Smooth muscle cell of bladder (primary cell): Measurements from ENCODE around the gene MFAP3. TPM values are rescaled to one million over a fixed set of nuclear protein-coding genes. Genes with fewer than 3 reads are reported as not detected.

Experiments used
- total RNA-seq: library from RNA; depleted of rRNA; stranded (reverse); fragments of >200 nt; gene quantifications from 2 replicates; pipeline ENCODE4 v1.2.3, GENCODE V29; 2014

Gene MFAP3
- 46.5 and 47.5 TPM in 2 replicates for total RNA-seq

DNA sequence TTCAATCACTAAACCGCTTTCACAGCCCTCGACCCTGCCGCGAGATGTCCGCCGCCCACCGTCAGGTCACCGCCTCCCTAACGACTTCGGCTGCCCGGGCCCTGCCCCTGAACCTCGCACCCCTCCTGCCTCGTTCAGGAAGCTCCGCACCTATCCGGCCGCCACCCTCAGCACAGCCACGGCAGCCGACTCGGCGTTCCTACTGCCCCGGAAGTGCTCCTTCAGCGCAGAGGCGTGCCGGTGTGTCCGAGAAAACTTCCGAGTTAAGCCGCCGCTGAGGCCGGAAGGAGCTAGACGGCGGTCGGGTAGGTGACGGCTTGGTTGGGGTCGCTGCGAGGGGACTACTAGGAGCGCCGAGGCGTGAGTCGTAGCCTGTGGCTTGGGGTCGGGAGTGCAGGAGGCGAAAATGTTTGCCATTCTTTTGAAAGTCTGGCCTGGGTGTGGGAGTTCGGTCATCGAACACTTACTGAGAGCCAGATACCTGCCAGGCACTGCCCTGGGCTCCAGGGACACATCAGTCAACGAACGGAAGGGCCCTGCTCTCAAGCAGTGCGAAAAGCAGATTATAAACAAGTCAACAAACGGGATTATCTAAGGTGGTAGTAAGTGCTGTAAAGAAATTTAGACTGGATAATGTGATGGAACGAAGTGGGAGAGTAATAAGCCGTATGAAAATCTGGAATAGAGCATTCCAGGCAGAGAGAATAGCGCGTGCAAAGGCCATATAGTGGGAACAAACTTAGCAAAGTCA, at the start of gene MFAP3, which contains the start of gene FAM114A2:
TSS of gene MFAP3 (plus strand) at position 261 of the 751 bp plus-strand sequence. CDS start 10,756 bp downstream, outside the sequence.
TSS of gene FAM114A2 (minus strand) at position 204 of the 751 bp plus-strand sequence. CDS start 3,957 bp downstream, outside the sequence.

Other genes starting within 250 kb of the MFAP3 start
- gene FAM114A2, start 57 bp upstream of the MFAP3 start, total RNA-seq: 24.9 and 30.2 TPM in 2 replicates
- gene GALNT10, start 151.8 kb downstream of the MFAP3 start, total RNA-seq: 26.5 and 39.9 TPM in 2 replicates